Frontal cortex (tissue), 4 donors: Measurements from ENCODE around the gene AHR. TPM values are rescaled to one million over a fixed set of nuclear protein-coding genes. Genes with fewer than 3 reads are reported as not detected.
"Not testable (repeated sequence)": the region's sequence is repeated elsewhere in the genome, so short reads cannot be mapped to it uniquely, and the experiment has no call there.

Experiments
- DNase-seq, 2 donors: peaks; one replicate each; pipeline ENCODE4 v3.0.0; 2012; ENCODE audit warnings: low spot score in 2 of 2
- FAIRE-seq: peaks from 2 replicates; lab custom pipeline; 2012; peaks lifted over from hg19 to GRCh38; lab: Jason Lieb, UNC
- small RNA-seq: library from RNA; depleted of rRNA; stranded (forward); fragments of <200 nt; gene quantifications from one replicate; pipeline ENCODE3, GENCODE V24; 2014
- total RNA-seq: library from RNA; depleted of rRNA; stranded (reverse); fragments of >200 nt; gene quantifications from one replicate; pipeline ENCODE4 v1.2.3, GENCODE V29; 2014
- donor health status: control.
- donor health status: control.
- donor health status: control.

The AHR gene
- total RNA-seq, 1 donor from 2014 or later = 13.9 TPM

GRCh38 chr7:17369691-17370426, 71.4 kb downstream of the AHR start:
- no peak for DNase-seq
- FAIRE-seq = no peak

GRCh38 chr7:17370901-17371585, 72.6 kb downstream of the AHR start:
- DNase-seq = no peak
- no peak for FAIRE-seq

GRCh38 chr7:17371671-17372524, 73.4 kb downstream of the AHR start:
- FAIRE-seq (no peak), DNase-seq (no peak)

- DNase-seq (no peak), FAIRE-seq (no peak)
Observed at GRCh38 chr7:17374157-17374556, 75.7 kb downstream of the AHR start.

GRCh38 chr7:17374654-17375053, 76.2 kb downstream of the AHR start:
- FAIRE-seq = no peak
- DNase-seq = no peak

DNA sequence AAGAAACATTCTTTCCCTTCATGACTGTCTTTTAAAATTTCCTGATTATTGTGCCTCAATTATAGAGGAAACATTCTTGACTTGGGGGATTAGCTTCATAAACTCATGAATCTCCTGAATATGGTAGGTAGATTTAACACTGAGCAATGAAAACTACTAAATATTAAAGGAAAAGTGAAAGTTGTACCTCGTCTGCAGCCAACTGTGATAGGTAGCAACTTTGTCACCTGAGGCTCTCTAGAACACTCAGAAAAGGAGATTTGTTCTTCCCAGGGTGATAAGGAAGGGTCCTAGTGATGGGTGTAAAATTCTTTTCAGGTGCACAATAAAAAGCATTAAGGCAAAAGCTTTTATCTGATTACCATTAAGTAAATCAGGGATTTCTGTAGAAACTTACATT, 78.1 kb downstream of the AHR start:
- FAIRE-seq (no peak), DNase-seq (no peak)

GRCh38 chr7:17380736-17381662, 82.5 kb downstream of the AHR start:
- DNase-seq (no peak), FAIRE-seq (no peak)

- not testable (repeated sequence) for FAIRE-seq, DNase-seq
Observed at GRCh38 chr7:17382408-17383354, 84.2 kb downstream of the AHR start.

DNA sequence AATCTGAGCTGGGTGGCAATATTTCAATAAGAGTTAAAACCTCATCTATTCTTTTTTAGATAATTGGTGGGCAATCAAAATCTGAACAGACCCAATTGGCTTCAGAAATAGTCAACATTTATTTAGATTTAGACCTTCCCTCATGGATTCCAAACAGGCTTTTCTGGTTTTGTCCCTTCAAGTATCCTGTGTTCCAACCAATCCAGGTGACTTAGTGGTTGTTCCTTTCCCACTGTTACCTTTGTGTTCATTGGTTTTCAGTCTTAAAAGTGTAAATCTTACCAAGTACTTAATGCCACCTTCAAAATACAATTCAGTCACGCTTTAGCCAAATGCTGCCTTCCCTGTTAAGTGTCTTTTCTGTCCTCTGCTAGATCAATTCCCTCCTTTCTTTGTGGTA, 85.9 kb downstream of the AHR start:
- DNase-seq = no peak
- no peak for FAIRE-seq

DNA sequence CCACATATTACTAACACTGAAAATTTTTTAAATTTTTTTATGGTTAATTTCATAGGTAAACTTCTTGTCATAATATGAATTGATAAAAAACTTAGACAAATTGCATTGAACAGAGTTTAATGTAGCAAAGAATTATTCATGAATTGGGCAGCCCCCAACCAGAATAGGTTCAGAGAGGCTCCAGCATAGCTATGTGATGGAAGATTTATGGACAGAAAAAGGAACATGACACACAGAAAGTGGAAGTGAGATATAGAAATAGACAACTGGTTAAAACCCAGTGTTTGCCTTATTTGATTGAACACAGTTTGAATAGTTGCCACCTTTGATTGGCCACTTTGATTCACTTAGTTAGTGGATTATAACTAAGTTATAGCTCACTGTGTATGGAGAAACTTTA, 87.2 kb downstream of the AHR start:
- no peak for FAIRE-seq
- no peak for DNase-seq

DNA sequence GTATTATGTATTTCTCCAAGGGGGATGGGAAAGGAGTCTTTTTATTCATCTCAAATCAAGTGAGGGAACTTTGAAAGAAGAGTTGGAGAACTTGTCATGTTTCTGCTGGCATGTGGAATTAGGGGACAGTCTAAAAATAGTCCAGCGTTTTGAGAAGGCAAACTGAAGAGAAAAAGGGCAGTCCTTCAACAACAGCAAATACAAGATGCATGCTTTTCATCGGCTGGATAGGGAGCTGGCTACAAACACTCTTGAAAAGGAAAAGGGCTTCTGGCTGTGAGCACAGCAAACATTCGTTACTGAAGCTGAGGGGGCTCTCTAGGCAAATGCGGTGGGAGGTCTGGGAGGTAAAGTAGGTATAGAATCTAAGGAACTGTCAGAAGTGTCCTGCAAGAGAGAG, 91.9 kb downstream of the AHR start:
- DNase-seq (no peak), FAIRE-seq (no peak)

DNA sequence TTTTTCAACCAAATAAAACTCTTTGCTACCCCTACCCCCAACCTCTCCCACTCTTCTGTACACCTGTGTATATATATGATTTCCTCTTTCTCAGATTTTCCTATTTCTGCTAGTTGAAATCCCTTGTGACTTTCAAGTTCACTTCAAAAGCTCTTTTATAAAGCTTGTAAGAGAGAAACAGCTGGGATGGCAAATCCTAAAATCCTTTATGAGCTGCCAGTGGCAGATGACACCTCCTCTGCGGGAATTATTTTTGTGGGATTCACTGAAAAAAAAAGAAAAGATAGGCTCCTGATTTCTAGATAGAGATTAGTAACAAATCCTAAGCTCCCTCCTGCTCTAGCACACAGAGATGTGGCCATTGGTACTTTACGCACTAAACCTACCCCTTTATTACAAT, 92.9 kb downstream of the AHR start:
- FAIRE-seq = no peak
- DNase-seq = no peak

DNA sequence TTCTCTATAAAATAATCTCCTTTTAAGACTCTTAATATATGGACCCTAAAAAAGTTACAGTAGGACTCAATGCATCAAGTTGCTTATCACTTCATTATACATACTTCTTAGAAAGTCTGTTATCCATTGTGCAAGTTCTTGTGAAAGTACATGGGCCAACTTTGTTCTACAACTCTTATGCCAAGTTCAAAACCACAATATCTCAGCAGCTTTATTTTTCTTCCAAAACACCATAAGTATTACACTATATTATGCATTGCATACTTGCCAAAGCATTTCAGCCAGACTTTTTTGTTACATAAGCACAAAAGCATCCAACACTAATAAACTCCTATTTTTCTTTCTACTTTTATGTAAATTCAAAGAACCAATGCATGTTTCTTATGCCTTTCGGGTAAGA, 94.4 kb downstream of the AHR start:
- DNase-seq (no peak), FAIRE-seq (no peak)

- not testable (repeated sequence) for DNase-seq, FAIRE-seq
Observed at GRCh38 chr7:17394563-17394962, 96.1 kb downstream of the AHR start.

Small RNA genes within 50 kb of the gene (small RNA-seq; reads per million reads assigned to genes)
- not detected for gene RF00092
